Measurements from ENCODE around the gene TPPP2.

Gene TPPP2

DNA sequence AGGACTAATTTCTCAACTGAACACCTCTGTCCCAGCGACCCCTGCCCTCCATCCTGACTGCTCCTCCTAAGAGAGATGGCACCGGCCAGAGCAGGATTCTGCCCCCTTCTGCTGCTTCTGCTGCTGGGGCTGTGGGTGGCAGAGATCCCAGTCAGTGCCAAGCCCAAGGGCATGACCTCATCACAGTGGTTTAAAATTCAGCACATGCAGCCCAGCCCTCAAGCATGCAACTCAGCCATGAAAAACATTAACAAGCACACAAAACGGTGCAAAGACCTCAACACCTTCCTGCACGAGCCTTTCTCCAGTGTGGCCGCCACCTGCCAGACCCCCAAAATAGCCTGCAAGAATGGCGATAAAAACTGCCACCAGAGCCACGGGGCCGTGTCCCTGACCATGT lies 12.9 kb downstream of the TPPP2 start:
- TF ChIP-seq, protein P1, sequence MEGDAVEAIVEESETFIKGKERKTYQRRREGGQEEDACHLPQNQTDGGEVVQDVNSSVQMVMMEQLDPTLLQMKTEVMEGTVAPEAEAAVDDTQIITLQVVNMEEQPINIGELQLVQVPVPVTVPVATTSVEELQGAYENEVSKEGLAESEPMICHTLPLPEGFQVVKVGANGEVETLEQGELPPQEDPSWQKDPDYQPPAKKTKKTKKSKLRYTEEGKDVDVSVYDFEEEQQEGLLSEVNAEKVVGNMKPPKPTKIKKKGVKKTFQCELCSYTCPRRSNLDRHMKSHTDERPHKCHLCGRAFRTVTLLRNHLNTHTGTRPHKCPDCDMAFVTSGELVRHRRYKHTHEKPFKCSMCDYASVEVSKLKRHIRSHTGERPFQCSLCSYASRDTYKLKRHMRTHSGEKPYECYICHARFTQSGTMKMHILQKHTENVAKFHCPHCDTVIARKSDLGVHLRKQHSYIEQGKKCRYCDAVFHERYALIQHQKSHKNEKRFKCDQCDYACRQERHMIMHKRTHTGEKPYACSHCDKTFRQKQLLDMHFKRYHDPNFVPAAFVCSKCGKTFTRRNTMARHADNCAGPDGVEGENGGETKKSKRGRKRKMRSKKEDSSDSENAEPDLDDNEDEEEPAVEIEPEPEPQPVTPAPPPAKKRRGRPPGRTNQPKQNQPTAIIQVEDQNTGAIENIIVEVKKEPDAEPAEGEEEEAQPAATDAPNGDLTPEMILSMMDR (IDR thresholded peaks at IDR 0.05; ENCODE audit: low read depth, low read length, missing control alignments), result no peak
- no peak for DNase-seq (ENCODE audit: extremely low read depth, low read depth)
- no peak overlapping the region for H3K4me3 ChIP-seq (replicated peaks; ENCODE audit: low read depth, low read length)

- no peak overlapping the region for H3K4me3 ChIP-seq (replicated peaks; ENCODE audit: low read depth, low read length)
- no peak for DNase-seq (ENCODE audit: extremely low read depth, low read depth)
- TF ChIP-seq, protein P1 (IDR thresholded peaks at IDR 0.05; ENCODE audit: low read depth, low read length, missing control alignments), result no peak
Observed at GRCh38 chr14:21043387-21043973, 13.5 kb downstream of the TPPP2 start.

- H3K4me3 ChIP-seq (replicated peaks; ENCODE audit: low read depth, low read length), result no peak overlapping the region
- TF ChIP-seq, protein P1 (IDR thresholded peaks at IDR 0.05; ENCODE audit: low read depth, low read length, missing control alignments), result no peak
- DNase-seq (ENCODE audit: extremely low read depth, low read depth), result no peak
Observed at GRCh38 chr14:21043974-21044618, 14.1 kb downstream of the TPPP2 start.

GRCh38 chr14:21047378-21047781 lies 17.4 kb downstream of the TPPP2 start:
- DNase-seq (ENCODE audit: extremely low read depth, low read depth), result no peak
- TF ChIP-seq, protein P1 (IDR thresholded peaks at IDR 0.05; ENCODE audit: low read depth, low read length, missing control alignments), result no peak
- H3K4me3 ChIP-seq (replicated peaks; ENCODE audit: low read depth, low read length), result no peak overlapping the region

- no peak for DNase-seq (ENCODE audit: extremely low read depth, low read depth)
- TF ChIP-seq, protein P1 (IDR thresholded peaks at IDR 0.05; ENCODE audit: low read depth, low read length, missing control alignments), result no peak
- no peak overlapping the region for H3K4me3 ChIP-seq (replicated peaks; ENCODE audit: low read depth, low read length)
Observed at GRCh38 chr14:21048638-21049037, 18.6 kb downstream of the TPPP2 start.

DNA sequence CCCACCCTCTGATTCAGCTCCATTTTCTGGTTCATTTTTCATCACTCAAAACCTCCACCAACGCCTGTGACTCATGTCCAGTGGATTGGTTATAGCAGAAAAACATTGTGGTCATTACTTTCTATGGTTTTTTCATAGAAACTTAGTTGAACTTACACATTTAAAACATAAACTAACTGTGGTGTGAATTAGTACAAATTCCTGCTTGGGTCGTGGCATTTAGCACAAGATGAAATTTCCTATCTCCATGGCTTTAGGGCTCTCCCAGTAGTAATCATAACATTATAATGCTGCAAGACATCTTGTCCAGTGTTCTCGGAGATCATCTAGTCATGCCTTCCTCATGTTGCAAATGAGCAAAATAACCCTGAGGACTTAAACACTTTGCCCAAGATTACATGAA lies 19.3 kb downstream of the TPPP2 start:
- no peak overlapping the region for H3K4me3 ChIP-seq (replicated peaks; ENCODE audit: low read depth, low read length)
- TF ChIP-seq, protein P1 (IDR thresholded peaks at IDR 0.05; ENCODE audit: low read depth, low read length, missing control alignments), result no peak
- no peak for DNase-seq (ENCODE audit: extremely low read depth, low read depth)

All from HFF-Myc (cell line).